Stimulated activated CD4-positive, alpha-beta T cell treated with anti-CD3 and anti-CD28 coated beads, TNF-alpha, amount 100 ng/mL, for 1 hour (primary cell): Measurements from ENCODE around the gene CAMKV.
"Not testable (repeated sequence)": the region's sequence is repeated elsewhere in the genome, so short reads cannot be mapped to it uniquely, and the experiment has no call there.

Experiments used
- DNase-seq, 3 donors: peaks; one replicate each; pipeline ENCODE4 v3.0.0-alpha.2; 2020; ENCODE audit warnings: low read depth in 3 of 3, low spot score in 1 of 3

CAMKV gene, protein sequence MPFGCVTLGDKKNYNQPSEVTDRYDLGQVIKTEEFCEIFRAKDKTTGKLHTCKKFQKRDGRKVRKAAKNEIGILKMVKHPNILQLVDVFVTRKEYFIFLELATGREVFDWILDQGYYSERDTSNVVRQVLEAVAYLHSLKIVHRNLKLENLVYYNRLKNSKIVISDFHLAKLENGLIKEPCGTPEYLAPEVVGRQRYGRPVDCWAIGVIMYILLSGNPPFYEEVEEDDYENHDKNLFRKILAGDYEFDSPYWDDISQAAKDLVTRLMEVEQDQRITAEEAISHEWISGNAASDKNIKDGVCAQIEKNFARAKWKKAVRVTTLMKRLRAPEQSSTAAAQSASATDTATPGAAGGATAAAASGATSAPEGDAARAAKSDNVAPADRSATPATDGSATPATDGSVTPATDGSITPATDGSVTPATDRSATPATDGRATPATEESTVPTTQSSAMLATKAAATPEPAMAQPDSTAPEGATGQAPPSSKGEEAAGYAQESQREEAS

DNA sequence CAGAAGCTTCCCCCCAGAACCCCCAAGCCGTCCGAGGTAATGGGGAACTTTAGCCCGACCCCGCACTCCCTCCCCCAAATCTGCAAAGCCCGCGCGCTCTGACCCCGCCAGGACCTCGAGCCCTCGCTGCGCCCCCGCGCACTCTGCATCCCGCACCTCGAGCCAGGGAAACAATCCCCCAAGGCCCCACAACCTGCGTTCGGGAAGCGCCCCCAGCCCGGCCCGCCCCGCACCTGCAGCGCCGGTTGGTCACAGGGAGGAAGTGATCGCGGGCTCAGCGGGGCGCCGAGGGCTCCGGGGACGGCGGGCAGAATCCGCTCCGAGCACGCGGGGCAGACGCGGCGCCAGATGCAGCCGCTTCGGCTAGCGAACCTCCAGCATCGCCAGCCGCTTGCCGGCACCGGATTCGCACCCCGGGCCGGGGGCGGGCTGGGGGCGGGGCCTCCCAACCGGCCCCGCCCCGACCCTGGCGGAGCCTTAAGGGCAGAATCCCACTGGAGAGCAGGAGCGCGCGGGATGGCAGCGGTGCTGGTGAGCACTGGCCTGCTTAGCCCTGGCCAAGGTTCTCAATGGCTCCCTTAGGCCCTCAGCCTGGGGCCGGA lies at the start of gene CAMKV:
TSS of gene CAMKV (minus strand) at position 382 of the 602 bp plus-strand sequence. CDS start 7,518 bp downstream, outside the sequence.
- no peak for DNase-seq

DNA sequence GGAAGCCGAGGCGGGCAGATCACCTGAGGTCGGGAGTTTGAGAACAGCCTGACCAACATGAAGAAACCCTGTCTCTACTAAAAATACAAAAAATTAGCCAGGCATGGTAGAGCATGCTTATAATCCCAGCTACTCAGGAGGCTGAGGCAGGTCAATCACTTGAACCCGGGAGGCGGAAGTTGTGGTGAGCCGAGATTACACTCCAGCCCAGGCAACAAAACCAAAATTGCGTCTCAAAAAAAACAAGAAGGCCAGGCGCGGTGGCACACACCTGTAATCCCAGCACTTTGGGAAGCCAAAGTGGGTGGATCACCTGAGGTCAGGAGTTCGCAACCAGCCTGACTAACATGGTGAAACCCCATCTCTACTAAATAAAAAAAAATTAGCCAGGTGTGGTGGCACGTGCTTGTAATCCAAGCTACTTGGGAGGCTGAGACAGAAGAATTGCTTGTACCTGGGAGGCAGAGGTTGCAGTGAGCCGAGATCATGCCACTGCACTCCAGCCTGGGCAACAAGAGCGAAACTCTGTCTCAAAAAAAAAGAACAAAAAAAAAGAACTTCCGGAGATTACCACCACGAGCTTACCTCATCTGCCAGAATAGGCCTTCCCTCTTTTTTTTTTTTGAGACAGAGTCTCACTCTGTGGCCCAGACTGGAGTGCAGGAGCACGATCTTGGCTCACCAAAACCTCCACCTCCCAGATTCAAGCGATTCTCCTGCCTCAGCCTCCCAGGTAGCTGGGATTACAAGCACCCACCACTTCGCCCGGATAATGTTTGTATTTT lies 48.3 kb upstream of the CAMKV start:
- DNase-seq = not testable (repeated sequence)

DNA sequence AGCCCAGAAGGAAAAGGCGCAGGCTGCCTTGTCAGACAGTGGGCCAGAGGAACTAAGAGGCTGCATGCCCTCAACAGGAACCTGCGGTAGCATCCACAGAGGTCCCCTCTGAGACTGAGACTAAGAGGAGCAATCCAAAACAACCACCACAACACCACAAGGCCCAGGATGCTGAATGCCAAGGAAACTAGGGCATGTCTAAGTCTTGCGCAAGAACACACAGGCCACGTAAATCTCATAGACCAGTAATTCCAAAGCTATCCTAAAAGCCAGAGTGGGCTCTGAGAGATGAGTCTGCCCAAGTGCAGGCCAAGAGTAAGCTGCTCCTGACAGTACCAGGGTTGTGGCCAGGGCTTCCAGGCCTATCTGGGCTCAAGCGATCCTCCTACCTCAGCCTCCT lies 47.0 kb upstream of the CAMKV start:
- DNase-seq = no peak

DNA sequence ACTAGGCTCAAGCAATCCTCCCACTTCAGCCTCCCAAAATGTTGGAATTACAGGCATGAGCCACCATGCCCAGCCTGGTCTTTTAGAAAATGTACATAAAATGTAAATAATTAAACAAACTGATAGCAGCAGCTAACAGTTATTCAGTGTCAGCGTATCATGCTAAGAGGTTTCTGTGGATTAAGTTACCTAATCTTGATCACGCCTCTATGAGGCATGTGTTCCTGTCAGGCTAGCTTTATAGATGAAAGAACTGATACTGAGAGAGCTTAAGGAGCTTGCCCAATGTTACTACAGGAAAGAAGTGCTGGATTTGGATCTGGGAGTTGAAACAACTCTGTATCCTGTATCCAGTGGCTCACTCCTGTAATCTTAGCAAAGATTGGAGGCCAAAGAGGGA lies 45.2 kb upstream of the CAMKV start:
- DNase-seq = no peak

DNA sequence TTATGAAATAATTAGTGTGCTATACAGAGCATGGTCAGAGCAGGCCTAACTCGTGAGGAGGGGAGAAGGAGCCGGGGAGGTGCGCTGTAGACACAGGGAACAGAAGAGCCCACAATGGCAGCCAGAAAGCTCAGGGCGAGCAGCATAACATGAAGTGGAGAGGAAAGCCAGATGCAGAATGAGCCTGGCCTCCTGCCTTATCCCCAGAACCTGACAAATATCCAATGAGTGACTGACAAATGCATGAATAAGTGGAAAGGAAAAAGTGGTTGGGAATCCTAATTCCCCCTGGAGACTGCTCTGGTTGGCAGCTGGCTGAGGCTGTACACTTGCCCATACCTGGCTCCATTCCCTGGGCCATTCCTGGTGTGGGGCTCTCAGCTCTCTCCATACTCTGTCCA lies 43.2 kb upstream of the CAMKV start:
- no peak for DNase-seq

DNA sequence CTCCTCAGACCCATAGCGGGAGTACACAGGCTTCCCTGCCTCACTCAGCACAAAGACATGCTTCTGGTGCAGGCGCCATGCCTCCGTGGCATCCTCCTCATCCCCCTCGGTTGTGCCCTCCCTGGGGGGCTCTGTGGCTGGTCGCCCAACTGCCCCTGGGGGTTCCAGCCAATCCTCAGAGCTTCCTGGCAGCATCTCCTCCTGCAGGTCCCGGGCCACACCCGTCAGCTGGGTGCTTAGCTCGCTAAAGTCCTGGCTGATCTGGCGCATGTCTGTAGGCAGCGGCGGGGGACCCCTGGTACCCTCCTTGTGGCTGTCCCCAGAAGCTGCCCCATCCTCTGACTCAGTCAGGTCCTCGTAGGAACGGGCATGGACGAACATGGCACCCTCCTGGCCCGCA lies 41.9 kb upstream of the CAMKV start:
- DNase-seq = no peak

DNA sequence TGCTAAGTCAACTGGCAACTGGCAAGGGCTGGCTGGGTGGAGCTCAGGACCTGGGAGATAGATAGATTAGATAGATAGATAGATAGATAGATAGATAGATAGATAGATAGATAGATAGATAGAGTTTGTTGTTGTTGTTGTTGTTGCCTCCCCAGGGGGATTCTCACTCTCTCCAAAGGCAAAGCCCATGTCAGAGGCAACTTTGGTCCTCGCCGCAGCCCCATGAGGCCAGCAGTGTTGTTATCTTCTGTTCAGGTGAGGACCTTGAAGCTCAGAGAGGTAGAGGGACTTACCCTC lies 41.4 kb upstream of the CAMKV start:
- no peak for DNase-seq

DNA sequence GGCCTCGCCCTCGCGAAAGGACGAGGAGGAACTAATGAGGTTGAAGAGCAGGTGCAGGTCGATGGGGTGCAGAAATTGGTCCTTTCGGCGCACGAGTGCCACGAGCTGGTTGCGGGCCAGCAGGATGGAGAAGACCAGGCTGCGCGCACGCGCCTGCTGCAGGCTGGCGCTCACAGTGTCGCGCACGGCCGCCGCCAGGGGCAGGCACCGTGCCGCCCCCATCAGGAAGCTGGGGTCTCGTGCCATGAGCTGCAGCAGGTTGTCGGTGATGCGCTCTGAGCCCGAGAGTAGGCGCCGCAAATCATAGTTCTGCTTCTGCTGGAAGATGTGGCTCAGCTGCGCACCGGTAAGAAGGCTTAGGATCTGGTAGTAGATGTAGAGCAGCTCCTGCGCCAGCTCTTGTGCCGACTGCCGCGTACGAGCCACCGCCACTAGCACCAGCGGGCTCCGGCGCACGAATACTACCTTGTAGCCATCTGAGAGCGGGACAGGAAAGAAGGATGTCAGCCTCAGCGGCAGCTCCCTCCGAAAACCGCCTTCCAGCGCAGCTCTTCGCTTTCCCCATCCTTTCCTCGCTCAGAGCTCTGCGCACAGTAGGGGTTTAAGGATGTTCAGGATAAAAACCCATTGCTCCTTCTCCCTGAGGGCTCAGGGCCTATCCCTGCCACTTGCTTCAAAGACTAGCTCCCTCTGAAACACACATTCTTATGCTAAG lies 40.9 kb upstream of the CAMKV start:
- DNase-seq = no peak

DNA sequence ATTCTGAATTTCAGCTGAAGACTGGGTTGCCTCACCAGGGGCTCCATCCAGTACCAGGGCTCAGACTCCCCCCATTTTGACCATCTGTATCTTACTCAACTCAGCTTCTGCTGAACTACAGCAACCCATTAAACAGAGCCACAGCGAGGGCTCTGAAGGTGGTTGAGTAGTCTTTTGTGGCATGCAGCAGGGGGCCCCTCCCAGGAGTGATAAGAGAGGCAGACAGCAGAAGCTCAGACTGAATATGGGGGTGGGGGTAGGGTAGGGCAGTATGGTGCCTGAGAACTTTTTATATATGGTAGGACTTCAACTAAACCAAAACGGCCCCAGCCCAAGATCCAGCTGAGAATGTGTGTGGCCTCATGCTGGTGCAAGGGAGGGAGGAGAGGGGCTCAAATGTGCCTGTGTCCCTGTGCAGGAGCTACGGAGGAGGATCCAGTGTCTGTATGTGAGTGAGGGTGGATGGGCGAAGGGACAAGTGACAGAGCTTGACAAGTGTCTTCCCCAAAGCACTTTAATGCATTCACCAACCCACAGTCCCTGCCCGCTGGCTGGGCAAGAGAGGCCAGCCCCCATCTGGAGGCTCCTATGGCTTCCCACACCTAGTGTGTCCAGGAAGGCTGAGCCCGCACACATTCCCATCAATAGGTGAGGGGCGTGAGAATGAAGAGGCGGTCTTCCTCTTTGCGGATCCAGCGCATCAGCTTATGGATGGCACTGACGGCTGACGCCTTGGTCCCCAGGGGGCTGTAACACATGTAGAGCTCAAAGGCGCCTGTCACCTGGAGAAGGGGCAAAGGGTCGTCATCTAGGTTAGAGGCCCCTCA lies 38.9 kb upstream of the CAMKV start:
- DNase-seq = no peak

DNA sequence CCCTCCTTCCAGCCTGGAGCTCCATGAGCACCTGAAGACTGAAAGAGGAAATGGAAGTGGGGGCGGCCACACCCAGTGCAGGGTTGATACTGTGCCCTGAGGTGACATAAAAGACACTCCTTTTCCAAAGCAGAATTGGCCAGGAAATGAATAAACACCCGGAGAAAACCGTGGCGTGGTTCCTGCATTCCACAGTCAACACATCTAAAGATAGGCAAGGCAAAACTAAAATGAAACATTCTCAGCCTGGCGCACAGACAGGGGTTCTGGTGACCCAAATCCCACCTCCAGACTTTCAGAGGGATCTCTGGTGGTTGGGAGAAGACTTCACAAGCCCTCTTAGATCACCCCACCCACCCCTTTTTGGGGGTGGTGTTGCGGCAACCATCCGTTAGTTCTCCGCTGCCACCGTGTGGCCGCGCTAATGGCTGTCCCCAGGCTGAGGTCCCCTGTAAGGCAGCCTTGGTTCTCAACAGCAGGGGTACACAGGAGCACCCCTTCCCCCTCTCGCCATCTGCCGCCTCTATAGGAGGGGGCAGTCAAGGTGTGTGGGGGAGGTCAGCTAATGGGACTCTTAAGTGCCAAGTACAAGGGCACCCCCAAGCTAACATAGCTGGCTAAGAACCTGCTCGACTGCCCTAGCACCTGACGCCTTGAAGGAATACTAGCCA lies 36.5 kb upstream of the CAMKV start:
- DNase-seq = peak in 1 of 3 donors; percentile 33

DNA sequence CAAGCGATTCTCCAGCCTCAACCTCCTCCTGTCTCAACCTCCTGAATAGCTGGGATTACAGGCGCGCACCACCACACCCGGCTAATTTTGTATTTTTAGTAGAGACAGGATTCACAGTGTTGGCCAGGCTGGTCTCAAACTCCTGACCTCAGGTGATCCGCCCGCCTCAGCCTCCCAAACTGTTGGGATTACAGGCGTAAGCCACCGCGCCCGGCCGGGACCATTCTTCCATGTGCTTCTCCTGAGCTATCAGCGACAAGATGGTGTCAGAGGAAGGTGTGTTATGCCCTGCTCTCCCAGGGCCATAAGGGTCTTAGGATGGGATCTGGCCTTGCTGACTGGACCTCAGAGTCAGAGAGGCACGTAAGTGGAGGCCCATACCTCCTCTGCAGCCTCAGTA lies 34.7 kb upstream of the CAMKV start:
- not testable (repeated sequence) for DNase-seq

DNA sequence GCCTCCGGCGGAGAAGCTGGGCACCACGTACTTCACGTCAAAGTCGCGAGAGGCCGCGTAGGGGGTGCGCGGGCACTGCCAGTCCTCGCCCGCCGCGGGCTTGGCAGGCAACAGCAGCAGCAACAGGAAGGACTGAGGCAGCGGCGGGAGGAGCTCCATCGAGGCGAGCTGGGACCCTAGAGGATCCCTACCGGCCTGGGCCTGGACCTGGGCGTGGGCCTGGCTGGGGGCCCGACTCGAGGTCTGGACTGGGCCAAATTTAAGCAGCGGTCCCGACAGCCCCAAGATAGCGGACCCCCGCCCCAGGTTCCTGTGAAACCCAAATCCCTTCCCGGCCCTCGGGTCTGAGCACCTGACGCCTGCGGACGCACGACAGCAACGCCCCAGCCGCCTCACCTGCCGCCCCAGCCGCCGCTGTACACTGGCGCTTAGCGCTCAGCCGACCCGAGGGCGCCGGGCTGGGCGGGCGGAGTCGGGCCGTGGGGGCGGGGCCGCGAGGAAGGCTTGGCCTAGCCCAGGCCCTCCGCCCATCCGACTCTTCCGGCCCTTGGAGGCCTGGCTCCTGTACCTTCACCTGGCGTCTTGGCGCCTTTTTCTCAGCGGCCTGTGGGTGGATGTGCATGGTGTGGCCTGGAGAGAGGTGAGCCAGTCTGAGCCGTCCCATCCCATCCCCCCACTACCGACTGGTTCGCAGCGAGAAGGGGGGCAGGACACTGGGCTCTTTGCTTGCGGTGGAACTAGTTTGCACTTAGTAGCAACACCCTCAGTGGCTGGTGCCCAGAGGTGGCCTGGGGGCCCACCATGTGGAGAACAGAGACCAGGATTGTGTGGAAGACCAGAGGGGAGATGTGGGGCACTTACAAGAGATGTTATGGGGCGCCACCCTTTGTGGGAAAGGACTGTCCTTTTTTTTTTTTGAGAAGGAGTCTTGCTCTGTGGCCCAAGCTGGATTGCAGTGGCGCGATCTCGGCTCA lies 34.0 kb upstream of the CAMKV start, which contains the start of gene MST1R:
TSS of gene MST1R (minus strand) at position 423 of the 974 bp plus-strand sequence. CDS start at position 159, 264 bp downstream.
- peak; percentile 35 to 74 (median 64) for DNase-seq

DNA sequence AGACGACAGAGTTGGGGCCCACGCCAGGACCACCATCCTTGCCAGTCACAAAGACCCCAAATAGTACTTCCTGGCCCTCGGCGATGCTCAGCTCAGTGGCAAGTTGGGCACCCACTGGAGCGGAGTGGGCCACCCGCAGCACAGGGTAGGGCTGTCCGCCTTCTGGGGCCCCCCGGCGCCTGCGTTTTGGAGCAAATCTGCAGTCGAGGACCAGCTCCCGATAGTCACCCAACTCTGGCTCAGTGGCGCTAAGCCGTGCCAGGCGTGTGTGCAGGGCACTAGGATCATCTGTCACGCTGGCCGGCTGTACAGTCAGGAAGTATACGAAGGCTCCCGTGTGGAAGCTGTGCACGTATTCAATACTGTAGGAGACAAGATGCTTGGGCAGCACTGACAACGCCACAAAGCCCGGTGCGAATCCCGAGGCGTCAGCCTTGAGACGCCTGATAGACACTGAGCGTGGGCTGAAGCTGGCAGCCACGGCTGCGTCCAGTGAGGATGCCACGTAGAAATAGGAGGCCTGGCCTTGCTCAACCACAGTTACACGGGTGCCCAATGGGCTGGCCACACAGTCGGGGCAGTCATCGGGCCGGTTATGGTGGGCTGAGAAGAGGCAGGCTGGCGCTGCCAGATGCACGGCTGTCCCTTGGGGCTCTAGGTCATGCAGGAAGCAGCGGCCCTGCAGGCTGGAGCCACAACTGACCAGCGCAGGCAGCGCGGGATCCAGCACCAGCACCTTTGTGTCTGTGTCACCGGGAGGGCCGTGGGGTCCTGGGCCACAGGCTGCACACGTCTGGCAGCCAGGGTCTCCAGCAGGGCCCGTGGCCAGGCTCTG lies 33.0 kb upstream of the CAMKV start:
- DNase-seq = no peak

DNA sequence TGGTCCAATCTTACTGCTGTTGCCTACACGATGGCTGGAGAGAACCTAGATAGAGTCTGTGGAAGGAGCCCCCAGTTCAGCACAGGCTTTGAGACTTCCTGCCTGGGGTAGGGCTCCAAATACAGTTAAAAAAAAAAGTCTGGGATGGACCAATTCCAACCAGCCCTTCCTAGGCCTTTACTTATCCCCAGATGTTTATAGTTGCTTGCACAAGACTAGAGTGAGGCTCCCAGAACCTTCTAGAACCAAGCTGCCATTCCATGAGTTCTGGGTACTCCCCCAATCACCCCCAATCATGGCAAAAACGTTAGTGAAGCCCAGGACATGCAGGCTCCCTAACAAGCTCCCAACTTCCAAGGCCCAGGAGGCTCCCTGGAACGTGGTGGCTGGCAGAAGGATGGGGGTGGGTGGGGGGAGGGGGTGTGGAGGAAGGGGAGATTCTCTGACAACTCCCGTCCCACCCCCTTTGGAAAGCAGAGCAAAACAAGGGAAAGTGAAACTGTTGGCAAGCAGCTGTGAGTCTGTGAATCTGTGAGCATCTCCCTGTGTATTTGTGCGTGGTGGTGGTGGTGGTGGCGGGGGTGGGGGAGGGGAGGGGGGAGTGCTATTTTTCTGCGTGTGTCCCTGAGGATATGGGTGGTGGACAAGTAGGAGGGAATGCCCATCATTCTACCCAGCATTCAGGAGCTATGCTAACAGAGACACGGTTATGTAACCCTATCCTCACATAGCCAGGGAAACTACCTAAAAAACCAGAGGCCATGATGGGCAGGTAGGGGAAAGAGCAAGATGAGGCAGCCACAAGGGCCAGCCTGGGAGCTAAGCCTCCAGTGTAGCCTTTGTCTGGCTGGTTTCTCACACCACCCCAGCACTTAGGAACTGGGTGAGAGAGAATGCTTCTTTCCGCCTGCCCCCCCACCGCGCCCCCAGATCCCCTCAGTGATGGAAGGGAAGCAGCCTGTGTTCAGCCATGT lies 31.9 kb upstream of the CAMKV start:
- DNase-seq = no peak

DNA sequence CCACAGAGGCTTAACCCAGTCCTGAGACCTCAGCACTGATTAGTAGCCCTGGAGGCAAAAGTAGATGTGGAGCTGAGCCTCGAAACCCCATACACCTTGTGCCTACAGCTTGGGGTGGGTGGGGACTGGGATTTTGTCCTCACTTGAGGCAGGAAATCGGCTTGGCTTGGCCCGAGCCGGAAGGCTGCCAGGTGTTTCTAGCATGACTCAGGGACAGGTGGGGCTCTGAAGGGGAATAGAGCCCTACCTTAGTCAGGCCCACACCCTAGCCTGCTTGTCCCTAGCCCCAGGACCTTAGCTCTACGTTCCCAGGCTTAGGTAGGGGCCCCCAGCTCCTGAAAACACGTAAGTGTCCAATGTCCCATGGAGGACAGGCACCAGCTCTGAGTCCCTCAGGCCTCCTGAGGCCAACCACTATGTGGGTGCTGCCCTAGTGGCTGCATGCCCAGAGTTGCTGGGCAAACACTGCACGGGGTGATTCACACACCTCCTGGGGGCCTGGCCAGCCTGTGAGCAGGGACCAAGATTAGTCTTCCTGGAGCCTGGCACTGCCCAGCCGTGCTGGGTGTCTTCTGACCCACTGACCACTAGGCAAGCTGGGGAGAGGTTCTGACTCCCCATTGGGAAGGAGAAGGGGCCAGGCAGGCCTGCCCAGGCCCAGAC lies 30.9 kb upstream of the CAMKV start:
- DNase-seq = no peak

DNA sequence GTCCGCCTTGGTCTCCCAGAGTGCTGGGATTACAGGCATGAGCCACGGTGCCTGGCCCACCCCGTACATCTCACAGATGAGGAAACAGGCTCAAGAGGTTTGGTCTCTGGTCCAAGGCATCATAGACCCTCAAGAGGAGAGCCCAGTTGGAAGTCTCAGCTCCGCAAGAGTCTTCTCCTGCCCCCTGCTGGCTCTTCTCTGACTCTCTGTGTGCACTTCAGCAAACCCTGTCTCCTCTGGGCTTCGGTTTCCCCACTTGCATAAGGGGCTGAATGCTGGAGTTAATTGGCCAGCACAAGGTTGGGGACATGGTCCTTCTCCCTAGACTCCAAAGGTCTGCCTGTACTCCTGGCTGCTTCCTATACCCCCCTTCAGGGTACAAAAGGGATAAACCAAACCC lies 30.1 kb upstream of the CAMKV start:
- no peak for DNase-seq
